IMR-90 (cell line): ENCODE results near the gene TCEA2. TPM values are rescaled to one million over a fixed set of nuclear protein-coding genes. Genes with fewer than 3 reads are reported as not detected.
A peak's percentile ranks its signal among the peaks of the same experiment; 100 is the strongest.

Experiments
- ATAC-seq: fragments of 200-7000 bp; cut with Tn5 transposase; 2 replicates; pipeline ENCODE4 v1.9.1; 2020; ENCODE audit warnings: low read depth, mild to moderate bottlenecking, moderate library complexity
- BruUV-seq: library from RNA; stranded (reverse); fragments of 400-500 nt; replicated peaks from 2 replicates; lab custom pipeline; 2021; lab: Mats Ljungman, UMichigan
- CTCF ChIA-PET: fragments of 300-600 bp; formaldehyde crosslinking; extraction: SDS; loops from one replicate; lab custom pipeline; 2021; ENCODE audit warnings: antibody characterized with exemption; lab: Yijun Ruan, JAX
- POLR2A ChIA-PET: fragments of 300-600 bp; sonication (Branson Sonifier 250); formaldehyde crosslinking; loops from one replicate; lab custom pipeline; 2022; ENCODE audit warnings: antibody characterized with exemption; ENCODE audit not compliant: unreplicated experiment; lab: Charles Lee
- DNase-seq: peaks from one replicate; pipeline ENCODE4 v3.0.0; 2013
- H2AFZ ChIP-seq: replicated peaks from 2 replicates; pipeline ENCODE3; 2013; ENCODE audit warnings: low read length, mild to moderate bottlenecking; ENCODE audit not compliant: poor library complexity
- H2AK5ac ChIP-seq: 2 replicates; pipeline ENCODE4 v1.6.1; 2013; ENCODE audit warnings: low read depth, low read length, inconsistent platforms
- H2AK9ac ChIP-seq: replicated peaks from 2 replicates; pipeline ENCODE3; 2013; ENCODE audit warnings: mild to moderate bottlenecking, low read depth, low read length, moderate library complexity; ENCODE audit not compliant: poor library complexity
- H2BK120ac ChIP-seq: 2 replicates; pipeline ENCODE4 v1.6.1; 2013; ENCODE audit warnings: low read depth, low read length, inconsistent platforms
- H2BK15ac ChIP-seq: 3 replicates; pipeline ENCODE4 v1.6.1; 2013; ENCODE audit warnings: low read depth, low read length, inconsistent platforms
- H2BK20ac ChIP-seq: 2 replicates; pipeline ENCODE4 v1.6.1; 2013; ENCODE audit warnings: low read depth, mild to moderate bottlenecking, inconsistent platforms, low read length, moderate library complexity
- H2BK5ac ChIP-seq: 2 replicates; pipeline ENCODE4 v1.6.1; 2013; ENCODE audit warnings: mild to moderate bottlenecking, low read depth, low read length, inconsistent platforms; ENCODE audit not compliant: poor library complexity, severe bottlenecking
- H3K14ac ChIP-seq: replicated peaks from 2 replicates; pipeline ENCODE4 v1.6.1; 2013; ENCODE audit warnings: low read depth, low read length, inconsistent platforms
- H3K18ac ChIP-seq: 2 replicates; pipeline ENCODE4 v1.6.1; 2013; ENCODE audit warnings: low read depth, low read length, control low read depth
- H3K23ac ChIP-seq: 2 replicates; pipeline ENCODE4 v1.6.1; 2013; ENCODE audit warnings: low read depth, low read length, inconsistent platforms
- H3K27ac ChIP-seq: 2 replicates; pipeline ENCODE4 v1.5.1; 2013; ENCODE audit warnings: mild to moderate bottlenecking, control low read depth, low read length; ENCODE audit not compliant: insufficient read depth
- H3K27me3 ChIP-seq: 2 replicates; pipeline ENCODE4 v1.6.1; 2013; ENCODE audit warnings: low read length; ENCODE audit not compliant: control insufficient read depth, insufficient read depth
- H3K36me3 ChIP-seq: 2 replicates; pipeline ENCODE4 v1.6.1; 2013; ENCODE audit warnings: low read length, mixed read lengths; ENCODE audit not compliant: control insufficient read depth, insufficient read depth
- H3K4ac ChIP-seq: 2 replicates; pipeline ENCODE4 v1.6.1; 2013; ENCODE audit warnings: low read depth, low read length, inconsistent platforms
- H3K4me1 ChIP-seq: 2 replicates; pipeline ENCODE4 v1.6.1; 2013; ENCODE audit warnings: low read length, mixed read lengths; ENCODE audit not compliant: control insufficient read depth, insufficient read depth
- H3K4me2 ChIP-seq: 2 replicates; pipeline ENCODE4 v1.6.1; 2013; ENCODE audit warnings: low read depth, mild to moderate bottlenecking, control low read depth, low read length, moderate library complexity
- H3K4me3 ChIP-seq: 2 replicates; pipeline ENCODE4 v1.5.1; 2013; ENCODE audit warnings: low read depth, mild to moderate bottlenecking, control low read depth, low read length, moderate library complexity; ENCODE audit not compliant: insufficient read depth
- H3K56ac ChIP-seq: 2 replicates; pipeline ENCODE4 v1.6.1; 2013; ENCODE audit warnings: low read length, inconsistent platforms; ENCODE audit not compliant: insufficient read depth; ENCODE audit errors: extremely low read depth
- H3K79me1 ChIP-seq, 2 experiments: 2 replicates each; pipeline ENCODE4 v1.6.1; 2013; ENCODE audit warnings: low read length in 2 of 2, inconsistent platforms in 1 of 2, low read depth in 1 of 2
- H3K9ac ChIP-seq: 2 replicates; pipeline ENCODE4 v1.6.1; 2013; ENCODE audit warnings: low read depth, low read length, control low read depth
- H3K9me1 ChIP-seq: 2 replicates; pipeline ENCODE4 v1.6.1; 2013; ENCODE audit warnings: low read length, inconsistent platforms; ENCODE audit not compliant: insufficient read depth
- H3K9me3 ChIP-seq: 2 replicates; pipeline ENCODE4 v1.6.1; 2013; ENCODE audit warnings: low read length; ENCODE audit not compliant: control insufficient read depth, insufficient read depth
- H4K20me1 ChIP-seq: 2 replicates; pipeline ENCODE4 v1.6.1; 2013; ENCODE audit warnings: low read length, inconsistent platforms; ENCODE audit not compliant: insufficient read depth
- H4K5ac ChIP-seq: 2 replicates; pipeline ENCODE4 v1.6.1; 2013; ENCODE audit warnings: mild to moderate bottlenecking, low read depth, low read length, control low read depth
- H4K8ac ChIP-seq, 2 experiments: 2 replicates each; pipeline ENCODE4 v1.6.1; 2013; ENCODE audit warnings: low read depth in 2 of 2, low read length in 2 of 2, control low read depth in 1 of 2, inconsistent platforms in 1 of 2
- H4K91ac ChIP-seq: 2 replicates; pipeline ENCODE4 v1.6.1; 2013; ENCODE audit warnings: low read depth, low read length, inconsistent platforms; ENCODE audit not compliant: insufficient read depth
- MXI1 ChIP-seq: IDR thresholded peaks from 2 replicates; pipeline ENCODE4 v1.6.1; 2012; ENCODE audit warnings: low read depth, mild to moderate bottlenecking, low read length, moderate library complexity, borderline replicate concordance
- RAD21 ChIP-seq: IDR thresholded peaks from 2 replicates; pipeline ENCODE4 v1.6.1; 2012; ENCODE audit warnings: low read length, improper control_type of control experiment
- RCOR1 ChIP-seq: IDR thresholded peaks from 2 replicates; pipeline ENCODE4 v1.6.1; 2012; ENCODE audit warnings: mild to moderate bottlenecking, low read length, improper control_type of control experiment; ENCODE audit not compliant: insufficient replicate concordance
- RFX5 ChIP-seq: IDR thresholded peaks from 2 replicates; pipeline ENCODE4 v1.8.0; 2012; ENCODE audit warnings: low read depth, mild to moderate bottlenecking, low read length, moderate library complexity
- SMC3 ChIP-seq: fragments of 150-350 bp; IDR thresholded peaks from 2 replicates; pipeline ENCODE4 v1.6.1; 2016; ENCODE audit warnings: low read depth, mild to moderate bottlenecking, antibody characterized with exemption, low read length, moderate library complexity
- WGBS, 2 experiments: methylation state at CpG; one replicate each; pipeline versions ENCODE4 v1.1.5 to v1.1.7; 2013; ENCODE audit warnings: missing lambda C conversion rate in 2 of 2; ENCODE audit not compliant: insufficient read length in 1 of 2; ENCODE audit errors: extremely low coverage in 2 of 2; 5-methylcytosine and 5-hydroxymethylcytosine counted together
- dilution Hi-C: fragments of 300-500 bp; cut with HindIII; formaldehyde crosslinking; loops from one replicate; pipeline ENCODE4 v1.14.3; 2018; ENCODE audit warnings: low sequenced_read_pairs; ENCODE audit not compliant: unreplicated experiment
- in situ Hi-C: fragments of 300-500 bp; cut with MboI; formaldehyde crosslinking; loops from 3 replicates; pipeline ENCODE4 v1.14.3; 2019; ENCODE audit warnings: low sequenced_read_pairs, inconsistent platforms, mixed read lengths
- intact Hi-C: fragments of 100-400 bp; cut with micrococcal nuclease; formaldehyde crosslinking; loops from 2 replicates; pipeline ENCODE4 v1.10.0; 2022
- polyA plus RNA-seq, 3 experiments: library from polyadenylated mRNA; depleted of rRNA; stranded (reverse); fragments of >200 nt; gene quantifications; 2 replicates each; pipeline ENCODE4 v1.2.3, GENCODE V29; 2012; ENCODE audit warnings: low replicate concordance in 1 of 3
- total RNA-seq: library from RNA; depleted of rRNA; stranded (reverse); fragments of >200 nt; gene quantifications from 2 replicates; pipeline ENCODE4 v1.2.3, GENCODE V29; 2012
- TF ChIP-seq, protein P1 (sequence below): fragments of 150-350 bp; IDR thresholded peaks from 2 replicates; pipeline ENCODE4 v1.6.1; 2017; ENCODE audit warnings: mild to moderate bottlenecking, antibody characterized with exemption, low read length, low read depth
- TF ChIP-seq, protein P2 (sequence below): conservative IDR thresholded peaks from 2 replicates; pipeline ENCODE4 v1.5.1; 2012; ENCODE audit warnings: mild to moderate bottlenecking, low read depth, low read length, improper control_type of control experiment

TCEA2 gene
- total and polyA plus RNA-seq, 2 of the 4 experiments (the other 2 are of a cell fraction), result 9.3 to 30.0 TPM

DNA sequence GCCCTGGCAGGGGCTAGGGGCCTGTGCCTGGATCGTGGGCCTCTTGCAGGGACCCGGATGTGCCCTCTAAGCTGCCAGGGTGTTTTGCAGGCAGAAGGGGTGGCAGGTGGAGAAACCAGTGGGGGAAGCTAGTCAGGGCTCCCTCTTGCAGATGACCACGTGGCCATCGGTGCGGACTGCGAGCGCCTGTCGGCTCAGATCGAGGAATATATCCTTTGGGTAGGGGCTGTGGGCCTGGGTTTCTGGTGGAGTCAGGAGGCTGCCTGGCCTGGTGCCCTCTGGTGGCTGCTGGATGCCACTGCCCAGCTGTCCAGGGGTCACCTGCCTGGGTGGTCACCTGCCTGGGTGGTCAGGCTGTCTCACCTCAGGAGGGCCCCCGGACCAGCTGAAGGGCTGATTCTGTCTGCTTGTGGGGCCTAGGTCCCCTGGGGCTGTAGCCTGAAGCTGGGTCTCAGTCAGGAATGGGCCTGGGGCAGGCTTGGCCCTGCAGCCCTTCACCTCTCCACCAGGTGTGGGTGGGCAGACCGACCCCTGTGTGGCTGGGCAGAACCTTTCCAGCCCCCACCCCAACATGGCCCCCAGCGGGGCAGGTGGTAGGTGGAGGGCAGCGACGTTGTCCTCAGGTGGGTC is 6.7 kb downstream of the TCEA2 start:
- H2AK5ac ChIP-seq, result no peak overlapping the region
- TF ChIP-seq RFX5, result no peak
- TF ChIP-seq RAD21, result peak; percentile 34
- peak; percentile 49 for TF ChIP-seq SMC3
- TF ChIP-seq, protein P1, sequence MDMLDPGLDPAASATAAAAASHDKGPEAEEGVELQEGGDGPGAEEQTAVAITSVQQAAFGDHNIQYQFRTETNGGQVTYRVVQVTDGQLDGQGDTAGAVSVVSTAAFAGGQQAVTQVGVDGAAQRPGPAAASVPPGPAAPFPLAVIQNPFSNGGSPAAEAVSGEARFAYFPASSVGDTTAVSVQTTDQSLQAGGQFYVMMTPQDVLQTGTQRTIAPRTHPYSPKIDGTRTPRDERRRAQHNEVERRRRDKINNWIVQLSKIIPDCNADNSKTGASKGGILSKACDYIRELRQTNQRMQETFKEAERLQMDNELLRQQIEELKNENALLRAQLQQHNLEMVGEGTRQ, result 0 out of 2 replicates have a peak, but pooled peaks have one; percentile 23
- TF ChIP-seq, protein P2, sequence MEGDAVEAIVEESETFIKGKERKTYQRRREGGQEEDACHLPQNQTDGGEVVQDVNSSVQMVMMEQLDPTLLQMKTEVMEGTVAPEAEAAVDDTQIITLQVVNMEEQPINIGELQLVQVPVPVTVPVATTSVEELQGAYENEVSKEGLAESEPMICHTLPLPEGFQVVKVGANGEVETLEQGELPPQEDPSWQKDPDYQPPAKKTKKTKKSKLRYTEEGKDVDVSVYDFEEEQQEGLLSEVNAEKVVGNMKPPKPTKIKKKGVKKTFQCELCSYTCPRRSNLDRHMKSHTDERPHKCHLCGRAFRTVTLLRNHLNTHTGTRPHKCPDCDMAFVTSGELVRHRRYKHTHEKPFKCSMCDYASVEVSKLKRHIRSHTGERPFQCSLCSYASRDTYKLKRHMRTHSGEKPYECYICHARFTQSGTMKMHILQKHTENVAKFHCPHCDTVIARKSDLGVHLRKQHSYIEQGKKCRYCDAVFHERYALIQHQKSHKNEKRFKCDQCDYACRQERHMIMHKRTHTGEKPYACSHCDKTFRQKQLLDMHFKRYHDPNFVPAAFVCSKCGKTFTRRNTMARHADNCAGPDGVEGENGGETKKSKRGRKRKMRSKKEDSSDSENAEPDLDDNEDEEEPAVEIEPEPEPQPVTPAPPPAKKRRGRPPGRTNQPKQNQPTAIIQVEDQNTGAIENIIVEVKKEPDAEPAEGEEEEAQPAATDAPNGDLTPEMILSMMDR, result peak; percentile 60
- TF ChIP-seq RCOR1, result no peak
- no peak for TF ChIP-seq MXI1
- in situ Hi-C loops, result no loop called here
- no peak overlapping the region for H3K23ac ChIP-seq
- H2BK5ac ChIP-seq, result no peak overlapping the region
- WGBS, 2 experiments, result 60% methylated on average over 1 of the region's 14 CpGs; no CpG with 5 or more reads in 1 of the 2 experiments
- H3K4me3 ChIP-seq, result no peak overlapping the region
- H4K91ac ChIP-seq, result no peak overlapping the region
- peaks cover 20% of the 10 kb centered on the region; the same call in 1 of the 2 replicates for H3K36me3 ChIP-seq
- no peak overlapping the region for H3K14ac ChIP-seq
- no peak overlapping the region for H3K27ac ChIP-seq
- H3K4ac ChIP-seq, result no peak overlapping the region
- no peak overlapping the region for H3K9ac ChIP-seq
- dilution Hi-C loops, result no loop called here
- no peak overlapping the region for H2BK15ac ChIP-seq
- H3K4me1 ChIP-seq, result peaks cover 12% of the 10 kb centered on the region
- no peak overlapping the region for H4K8ac ChIP-seq
- intact Hi-C loops, result no loop called here
- no peak overlapping the region for H2BK120ac ChIP-seq
- peaks cover 4% of the 10 kb centered on the region; the same call in 1 of the 2 replicates for H4K20me1 ChIP-seq
- no peak overlapping the region for H3K56ac ChIP-seq
- no peaks in the 10 kb centered on the region for H3K9me3 ChIP-seq
- peak overlapping the region; percentile 43 for H2AFZ ChIP-seq
- ATAC-seq, result peak; percentile 51
- ChIA-PET CTCF (interaction anchor here (0.6 to 1.8 kb wide), 3 partner anchors 12 to 50 kb away, joined by 3 to 6 read pairs (median 3); no protein-coding TSS in a partner anchor), POLR2A (no interaction called here)
- H2AK9ac ChIP-seq, result peak overlapping the region; percentile 65
- H3K79me1 ChIP-seq, result peaks cover 0 to 15% of the 10 kb centered on the region in 2 experiments; a peak in 1 of 4 replicates
- H4K5ac ChIP-seq, result no peak overlapping the region
- BruUV-seq, result no TSS peak
- H2BK20ac ChIP-seq, result no peak overlapping the region
- no peak overlapping the region for H3K18ac ChIP-seq
- no peaks in the 10 kb centered on the region for H3K27me3 ChIP-seq
- no peak for DNase-seq
- no peak overlapping the region for H3K4me2 ChIP-seq
- peaks cover 10% of the 10 kb centered on the region; the same call in 1 of the 2 replicates for H3K9me1 ChIP-seq
